DMS114 treated with DMSO at 0.1 percent for 48 hours (cell line): ENCODE results near the gene UACA.
"Not testable (repeated sequence)": the region's sequence is repeated elsewhere in the genome, so short reads cannot be mapped to it uniquely, and the experiment has no call there.

ENCODE experiments used
- DNase-seq: peaks from one replicate; lab custom pipeline; 2025; ENCODE audit not compliant: unreplicated experiment; lab: John Stamatoyannopoulos, UW

Gene UACA

DNA sequence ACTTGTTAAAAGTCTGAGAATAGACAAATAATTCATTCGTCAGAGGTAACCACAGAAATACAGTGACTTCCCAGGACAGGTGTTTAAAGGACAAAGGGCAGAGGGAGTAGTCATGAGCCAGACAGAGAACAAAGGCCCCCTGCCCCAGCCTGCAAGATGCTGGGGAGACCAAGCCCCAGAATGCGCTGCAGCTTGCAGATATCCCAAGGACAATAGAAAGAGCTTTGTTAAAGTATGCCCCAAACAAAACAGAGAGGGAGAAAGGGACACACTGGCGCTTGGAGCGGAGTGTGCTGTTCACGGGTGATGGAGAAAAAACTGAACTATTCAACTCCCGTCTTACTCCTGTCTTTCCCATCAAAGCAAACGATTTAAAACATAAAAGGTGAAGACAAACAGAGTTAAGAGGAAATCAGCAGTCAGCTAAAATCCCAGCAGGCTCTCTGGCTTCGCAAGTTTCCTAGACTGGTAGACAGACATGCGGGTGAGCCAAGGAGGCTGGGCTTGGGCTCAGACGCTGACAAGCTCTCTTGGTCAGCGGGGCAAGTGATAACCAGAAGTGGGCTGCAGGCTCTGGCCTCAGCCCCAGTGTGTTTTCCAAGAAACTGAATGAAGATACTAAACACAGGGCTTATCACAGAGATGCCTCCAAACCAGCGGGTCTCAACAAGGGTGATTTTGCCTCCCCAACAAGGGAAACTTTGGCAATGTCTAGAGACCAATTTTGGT, 130.1 kb downstream of the UACA start:
- no peak for DNase-seq

DNA sequence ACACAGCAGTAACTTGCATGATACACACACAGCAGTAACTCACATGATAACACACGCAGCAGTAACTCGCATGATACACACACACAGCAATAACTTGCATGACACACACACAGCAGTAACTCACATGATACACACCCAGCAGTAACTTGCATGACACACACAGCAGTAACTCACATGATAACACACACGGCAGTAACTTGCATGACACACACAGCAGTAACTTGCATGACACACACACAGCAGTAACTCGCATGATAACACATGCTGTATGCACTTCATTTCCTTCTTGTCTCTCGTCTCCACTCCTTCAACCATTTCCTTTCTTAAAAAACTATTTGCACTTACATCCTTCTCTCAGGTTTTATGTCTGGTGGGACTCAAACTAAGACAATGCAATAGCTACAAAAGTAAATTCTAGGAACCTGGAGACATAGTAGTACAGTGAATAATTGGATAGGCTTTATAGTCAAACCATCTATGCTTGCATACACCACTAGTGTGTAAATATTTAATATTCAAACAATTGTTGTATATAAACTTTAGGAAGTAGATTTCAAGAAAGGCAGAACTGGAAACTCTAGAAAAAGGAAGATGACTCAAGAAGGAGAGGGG, 130.8 kb downstream of the UACA start:
- DNase-seq = no peak

- DNase-seq = no peak
Observed at GRCh38 chr15:70632079-70632478, 131.3 kb downstream of the UACA start.

DNA sequence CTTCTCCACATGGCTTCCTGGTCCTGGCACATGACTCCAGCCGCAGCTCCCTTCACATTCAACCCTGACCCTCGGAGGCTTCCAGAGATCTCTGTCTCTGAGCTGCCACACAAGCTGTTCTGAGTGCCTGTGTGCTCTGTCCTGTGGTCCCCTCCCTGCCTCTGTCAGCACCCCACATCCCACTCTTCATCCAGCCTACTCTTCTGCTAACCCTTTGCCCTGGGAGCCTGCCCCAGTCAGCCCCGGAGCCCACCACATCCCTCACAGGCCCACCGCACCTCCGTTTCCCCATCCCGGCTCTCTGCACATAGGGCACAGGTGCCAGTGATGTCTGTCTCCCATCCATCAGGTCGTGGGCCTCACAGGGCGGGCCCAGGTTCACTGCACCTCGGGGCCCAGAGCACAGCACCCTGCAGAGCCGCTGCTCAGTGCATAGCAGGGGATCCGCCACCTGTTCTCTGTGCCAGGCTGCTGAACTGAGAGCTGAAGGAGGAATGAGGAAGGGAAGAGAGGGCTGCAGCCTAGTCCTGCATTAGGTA, 133.6 kb downstream of the UACA start:
- DNase-seq = no peak

DNA sequence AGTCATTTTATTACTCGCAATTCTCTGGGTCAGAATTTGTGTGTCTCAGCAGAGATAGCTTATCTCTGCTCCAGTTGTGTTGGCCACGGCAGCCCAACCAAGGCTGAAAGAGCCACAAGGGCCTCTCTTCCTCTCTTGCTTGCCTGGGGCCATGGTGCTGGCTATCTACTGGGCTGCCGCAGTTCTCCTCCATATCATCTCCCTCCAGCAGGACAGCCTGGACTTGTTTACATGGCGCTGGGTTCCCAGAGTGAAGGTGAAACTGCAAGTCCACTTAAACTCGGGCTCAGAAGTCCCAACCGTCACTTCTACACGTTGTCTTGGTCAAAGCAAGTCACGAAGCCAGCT, 134.8 kb downstream of the UACA start:
- DNase-seq = no peak

GRCh38 chr15:70627734-70628548, 135.4 kb downstream of the UACA start:
- DNase-seq = no peak

GRCh38 chr15:70627322-70627721, 136.0 kb downstream of the UACA start:
- DNase-seq = no peak

GRCh38 chr15:70625438-70625837, 137.9 kb downstream of the UACA start:
- no peak for DNase-seq

- DNase-seq = no peak
Observed at GRCh38 chr15:70625011-70625410, 138.3 kb downstream of the UACA start.

- no peak for DNase-seq
Observed at GRCh38 chr15:70618929-70619328, 144.4 kb downstream of the UACA start.

GRCh38 chr15:70617911-70618287, 145.5 kb downstream of the UACA start:
- DNase-seq = no peak

DNA sequence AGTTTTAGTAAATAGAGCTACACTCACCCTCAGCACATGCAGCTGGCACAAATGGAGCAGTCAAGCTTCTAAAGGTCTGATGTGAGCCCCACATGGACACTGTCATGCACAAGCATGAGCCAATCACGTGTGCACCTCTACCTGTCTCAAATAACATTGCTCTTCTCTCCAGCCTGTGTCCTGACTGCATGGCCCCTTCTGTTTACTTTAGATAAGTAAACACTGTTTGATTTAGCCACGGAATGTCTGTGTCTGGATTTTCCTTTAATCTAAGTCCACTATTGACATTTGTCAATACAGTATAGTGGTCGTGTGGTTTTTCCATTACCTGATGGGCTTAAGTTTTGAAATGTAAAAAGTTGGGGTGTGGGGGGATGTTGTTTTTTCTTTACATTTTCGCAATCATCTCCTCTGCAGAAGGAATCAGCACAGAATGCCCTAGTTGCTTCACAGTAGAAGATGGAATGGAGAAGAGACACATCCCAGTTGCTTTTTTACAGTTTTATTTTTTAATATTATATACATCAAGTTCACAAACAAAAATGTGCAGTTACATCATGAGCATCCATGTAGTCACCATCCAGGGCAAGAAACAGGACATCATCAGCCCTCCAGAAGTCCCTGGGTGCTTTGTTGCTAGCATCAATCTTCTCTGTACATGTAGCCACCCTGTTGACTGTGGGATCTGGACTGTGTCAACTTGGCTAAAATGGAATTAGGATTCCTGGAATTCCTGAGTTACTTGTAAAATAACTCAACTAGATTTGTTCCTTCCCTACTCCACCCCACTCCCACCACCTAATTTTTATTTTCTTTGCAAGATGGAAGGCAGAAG, 146.1 kb downstream of the UACA start:
- DNase-seq = no peak

DNA sequence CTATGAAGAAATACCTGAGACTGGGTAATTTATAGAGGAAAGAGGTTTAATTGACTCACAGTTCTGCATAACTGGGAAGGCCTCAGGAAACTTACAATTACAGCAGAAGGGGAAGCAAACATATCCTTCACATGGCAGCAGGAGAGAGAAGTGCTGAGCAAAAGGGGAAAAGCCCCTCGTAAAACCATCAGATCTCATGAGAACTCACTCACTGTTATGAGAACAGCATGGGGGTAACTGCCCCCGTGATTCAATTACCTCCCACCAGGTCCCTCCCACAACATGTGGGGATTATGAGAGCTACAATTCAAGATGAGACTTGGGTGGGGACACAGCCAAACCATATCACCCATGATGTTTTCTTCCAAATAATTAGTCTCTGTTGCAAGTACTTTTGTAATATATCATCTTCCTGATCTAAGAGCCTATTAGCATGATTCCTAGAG, 147.0 kb downstream of the UACA start:
- not testable (repeated sequence) for DNase-seq

GRCh38 chr15:70615435-70616310, 147.7 kb downstream of the UACA start:
- DNase-seq = no peak

- no peak for DNase-seq
Observed at GRCh38 chr15:70614221-70614620, 149.1 kb downstream of the UACA start.

GRCh38 chr15:70613271-70613670, 150.1 kb downstream of the UACA start:
- no peak for DNase-seq

GRCh38 chr15:70611286-70611685, 152.1 kb downstream of the UACA start:
- no peak for DNase-seq

DNA sequence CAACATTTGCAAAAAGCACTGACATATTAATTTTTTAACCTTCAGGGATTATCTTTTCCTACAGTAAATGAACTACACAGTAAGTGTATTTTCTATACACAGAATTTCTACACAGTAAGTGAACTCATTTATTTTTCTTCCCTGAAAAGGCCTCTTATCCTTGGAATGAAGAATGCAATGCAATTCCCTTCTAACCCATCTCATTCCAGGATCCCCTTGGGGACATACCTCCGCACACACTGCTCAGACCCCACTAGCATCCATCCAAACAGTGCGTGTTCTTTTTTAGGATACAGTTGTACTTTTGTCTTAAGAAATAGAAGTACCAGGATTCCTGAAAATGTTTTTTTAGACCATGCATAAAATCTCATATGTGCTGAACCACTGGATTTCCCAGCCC, 152.8 kb downstream of the UACA start:
- no peak for DNase-seq

DNA sequence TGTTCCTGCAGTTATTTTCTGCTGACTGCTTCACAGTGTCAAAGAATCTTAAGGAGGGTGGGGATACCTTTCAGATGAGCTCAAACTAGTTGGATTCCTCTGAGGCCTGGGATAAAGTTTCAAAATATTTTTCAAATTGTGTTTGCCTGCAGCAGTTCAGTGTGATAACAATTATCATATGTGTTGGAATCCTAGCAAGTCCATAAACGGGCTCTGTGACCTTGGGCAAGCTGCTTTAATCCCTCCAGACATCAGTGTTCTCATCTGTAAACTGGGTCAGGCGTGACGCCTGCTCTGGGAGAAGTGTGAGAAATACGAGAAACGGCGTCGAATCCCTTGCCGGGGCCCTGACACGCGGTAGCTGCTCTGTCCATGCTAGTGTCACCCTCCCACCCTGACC, 153.5 kb downstream of the UACA start:
- DNase-seq = no peak

GRCh38 chr15:70608144-70608543, 155.2 kb downstream of the UACA start:
- no peak for DNase-seq
